Liver (tissue), 3 donors: ENCODE data around the gene PUS10.

Experiments used
- EGR1 ChIP-seq, 2 donors: IDR thresholded peaks; 2 replicates each; pipeline ENCODE4 v1.6.1; 2016 to 2018; ENCODE audit warnings: antibody characterized with exemption in 2 of 2, low read depth in 2 of 2
- MAX ChIP-seq: IDR thresholded peaks from 2 replicates; pipeline ENCODE4 v1.6.1; 2016; ENCODE audit warnings: antibody characterized with exemption
- RAD21 ChIP-seq, 2 donors: IDR thresholded peaks; 2 replicates each; pipeline ENCODE4 v1.6.1; 2016; ENCODE audit warnings: antibody characterized with exemption in 2 of 2, mild to moderate bottlenecking in 2 of 2
- RXRA ChIP-seq, 2 donors: IDR thresholded peaks; 2 replicates each; pipeline ENCODE4 v1.6.1; 2017 to 2018; ENCODE audit warnings: antibody characterized with exemption in 2 of 2, mild to moderate bottlenecking in 1 of 2
- TAF1 ChIP-seq: conservative IDR thresholded peaks from 2 replicates; pipeline ENCODE4 v1.6.1; 2016; ENCODE audit warnings: antibody characterized with exemption, mild to moderate bottlenecking
- YY1 ChIP-seq: IDR thresholded peaks from 2 replicates; pipeline ENCODE4 v1.6.1; 2016; ENCODE audit warnings: antibody characterized with exemption, mild to moderate bottlenecking
- TF ChIP-seq, protein P1 (sequence below): fragments of 150-350 bp; IDR thresholded peaks from 2 replicates; pipeline ENCODE4 v1.5.1; 2017; ENCODE audit warnings: improper control_type of control experiment, low read depth, low read length; ENCODE audit not compliant: missing input control
- TF ChIP-seq, protein P2 (sequence below): IDR thresholded peaks from 2 replicates; pipeline ENCODE4 v1.6.1; 2016; ENCODE audit warnings: antibody characterized with exemption
- donor health status: healthy.
- donor health status: healthy.

DNA sequence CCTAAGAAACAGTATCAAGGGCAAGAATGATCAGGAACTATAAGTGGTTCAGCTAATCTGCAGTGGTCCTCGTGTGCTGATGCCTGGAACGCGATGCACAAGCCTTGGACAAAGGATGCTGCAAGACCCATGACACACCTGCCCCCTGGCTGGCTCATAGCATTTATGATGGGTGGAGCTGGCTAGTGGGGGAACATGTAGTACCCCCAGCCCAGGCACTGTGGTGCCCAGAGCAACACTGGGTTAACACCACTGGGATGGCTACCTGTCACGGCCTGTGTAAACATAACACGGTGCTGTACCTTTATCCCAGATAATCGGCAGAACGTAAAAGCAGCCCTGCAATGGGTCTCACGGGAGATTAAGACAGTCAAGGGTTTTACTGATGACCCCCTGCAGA lies 60.8 kb downstream of the PUS10 start:
- TF ChIP-seq, protein P1, sequence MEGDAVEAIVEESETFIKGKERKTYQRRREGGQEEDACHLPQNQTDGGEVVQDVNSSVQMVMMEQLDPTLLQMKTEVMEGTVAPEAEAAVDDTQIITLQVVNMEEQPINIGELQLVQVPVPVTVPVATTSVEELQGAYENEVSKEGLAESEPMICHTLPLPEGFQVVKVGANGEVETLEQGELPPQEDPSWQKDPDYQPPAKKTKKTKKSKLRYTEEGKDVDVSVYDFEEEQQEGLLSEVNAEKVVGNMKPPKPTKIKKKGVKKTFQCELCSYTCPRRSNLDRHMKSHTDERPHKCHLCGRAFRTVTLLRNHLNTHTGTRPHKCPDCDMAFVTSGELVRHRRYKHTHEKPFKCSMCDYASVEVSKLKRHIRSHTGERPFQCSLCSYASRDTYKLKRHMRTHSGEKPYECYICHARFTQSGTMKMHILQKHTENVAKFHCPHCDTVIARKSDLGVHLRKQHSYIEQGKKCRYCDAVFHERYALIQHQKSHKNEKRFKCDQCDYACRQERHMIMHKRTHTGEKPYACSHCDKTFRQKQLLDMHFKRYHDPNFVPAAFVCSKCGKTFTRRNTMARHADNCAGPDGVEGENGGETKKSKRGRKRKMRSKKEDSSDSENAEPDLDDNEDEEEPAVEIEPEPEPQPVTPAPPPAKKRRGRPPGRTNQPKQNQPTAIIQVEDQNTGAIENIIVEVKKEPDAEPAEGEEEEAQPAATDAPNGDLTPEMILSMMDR, result no peak
- TF ChIP-seq TAF1, result no peak
- no peak for TF ChIP-seq RAD21 (IDR thresholded peaks at IDR 0.05)
- no peak for TF ChIP-seq MAX
- no peak for TF ChIP-seq YY1
- no peak for TF ChIP-seq RXRA (IDR thresholded peaks at IDR 0.05)
- TF ChIP-seq, protein P2, sequence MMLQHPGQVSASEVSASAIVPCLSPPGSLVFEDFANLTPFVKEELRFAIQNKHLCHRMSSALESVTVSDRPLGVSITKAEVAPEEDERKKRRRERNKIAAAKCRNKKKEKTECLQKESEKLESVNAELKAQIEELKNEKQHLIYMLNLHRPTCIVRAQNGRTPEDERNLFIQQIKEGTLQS, result no peak
- TF ChIP-seq EGR1 (IDR thresholded peaks at IDR 0.05; ENCODE audit: low read depth in 2 of 2), result no peak
